GM12878 (cell line): ENCODE measurements around the gene TXNL4A.

Experiments used
- EZH2 ChIP-seq: IDR thresholded peaks from 2 replicates; pipeline ENCODE4 v1.6.1; 2012; ENCODE audit warnings: low read depth, mild to moderate bottlenecking, control low read depth, inconsistent platforms, low read length, borderline replicate concordance; ENCODE audit not compliant: control insufficient read depth
- HDAC2 ChIP-seq: fragments of 200-600 bp; sonication (generic); IDR thresholded peaks from 2 replicates; pipeline ENCODE4 v1.6.1; 2017
- MAX ChIP-seq: IDR thresholded peaks from 2 replicates; pipeline ENCODE4 v1.6.1; 2012; ENCODE audit warnings: low read depth, low read length, improper control_type of control experiment
- NFIC ChIP-seq: IDR thresholded peaks from 2 replicates; pipeline ENCODE4 v1.6.1; 2012; ENCODE audit warnings: low read depth, mild to moderate bottlenecking, inconsistent platforms, low read length, moderate library complexity
- POLR2A ChIP-seq: IDR thresholded peaks from 2 replicates; pipeline ENCODE4 v1.6.1; 2011; ENCODE audit warnings: low read depth, mild to moderate bottlenecking, low read length
- SMC3 ChIP-seq: IDR thresholded peaks from 2 replicates; pipeline ENCODE4 v1.6.1; 2011; ENCODE audit warnings: low read length, improper control_type of control experiment, borderline replicate concordance
- TCF7 ChIP-seq: IDR thresholded peaks from 2 replicates; pipeline ENCODE4 v1.6.1; 2014; ENCODE audit warnings: antibody characterized with exemption, borderline replicate concordance
- WRNIP1 ChIP-seq: IDR thresholded peaks from 2 replicates; pipeline ENCODE4 v1.6.1; 2011; ENCODE audit warnings: low read depth, low read length, improper control_type of control experiment, borderline replicate concordance
- ZNF207 ChIP-seq: fragments of 450-650 bp; IDR thresholded peaks from 2 replicates; pipeline ENCODE4 v1.6.1; 2014; ENCODE audit warnings: antibody characterized with exemption, mild to moderate bottlenecking, borderline replicate concordance
- ZNF24 ChIP-seq: fragments of 450-650 bp; IDR thresholded peaks from 2 replicates; pipeline ENCODE4 v1.6.1; 2017; ENCODE audit warnings: antibody characterized with exemption, mild to moderate bottlenecking
- ZSCAN29 ChIP-seq: fragments of 450-650 bp; IDR thresholded peaks from 2 replicates; pipeline ENCODE4 v1.6.1; 2017; ENCODE audit warnings: mild to moderate bottlenecking, moderate library complexity

GRCh38 chr18:80000877-80001276, 12.5 kb upstream of the TXNL4A start:
- no peak for TF ChIP-seq HDAC2
- no peak for TF ChIP-seq POLR2A
- no peak for TF ChIP-seq ZNF207
- no peak for TF ChIP-seq ZNF24
- TF ChIP-seq MAX = no peak
- no peak for TF ChIP-seq ZSCAN29
- TF ChIP-seq EZH2 = no peak
- TF ChIP-seq NFIC = no peak
- no peak for TF ChIP-seq TCF7
- no peak for TF ChIP-seq WRNIP1
- TF ChIP-seq SMC3 = no peak
